ENCODE measurements around the gene SETD5. TPM values are rescaled to one million over a fixed set of nuclear protein-coding genes. Genes with fewer than 3 reads are reported as not detected.

SETD5 gene
- total RNA-seq, 1 donor from 2014 or later: 65.9 TPM

DNA sequence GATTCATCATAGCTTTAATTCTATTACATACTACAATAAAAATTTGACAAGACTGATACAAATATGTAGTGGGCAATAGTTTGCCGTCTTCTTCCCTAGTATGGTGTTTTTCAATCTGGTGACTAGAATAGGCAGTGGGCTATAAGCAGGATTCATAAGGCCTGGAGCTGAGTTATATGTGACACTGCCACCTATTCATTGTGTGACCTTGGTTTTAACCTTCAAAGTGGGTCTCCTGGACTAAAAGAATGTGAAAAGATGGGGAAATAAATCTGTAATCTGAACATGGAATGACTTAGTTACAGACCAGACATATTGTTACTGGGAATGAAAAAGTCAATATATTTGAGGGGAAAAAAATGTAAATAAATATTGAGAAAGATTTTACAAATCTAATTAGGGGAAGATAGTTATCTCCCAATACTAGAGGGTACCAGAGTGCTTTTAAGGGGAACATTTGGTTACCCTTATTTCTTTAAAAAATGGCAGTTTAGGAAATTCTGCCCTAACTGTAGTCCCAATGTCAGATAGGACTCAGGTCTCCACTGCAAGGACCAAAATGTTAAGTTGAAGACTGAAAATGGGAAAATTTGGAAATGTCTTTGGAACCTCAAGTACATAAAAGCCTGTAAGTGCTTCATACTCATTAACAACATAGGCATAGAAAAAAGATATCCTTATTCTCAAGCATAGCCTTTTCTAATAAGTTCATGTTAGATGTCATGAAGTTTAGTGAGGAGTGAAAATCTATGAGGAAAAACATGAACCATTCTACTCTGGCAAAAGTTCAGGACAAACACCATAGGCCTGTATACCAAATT, 10.7 kb upstream of the SETD5 start:
- no peak for DNase-seq (ENCODE audit: low spot score)
- intact Hi-C loops (cut with DNase I): no loop called here

DNA sequence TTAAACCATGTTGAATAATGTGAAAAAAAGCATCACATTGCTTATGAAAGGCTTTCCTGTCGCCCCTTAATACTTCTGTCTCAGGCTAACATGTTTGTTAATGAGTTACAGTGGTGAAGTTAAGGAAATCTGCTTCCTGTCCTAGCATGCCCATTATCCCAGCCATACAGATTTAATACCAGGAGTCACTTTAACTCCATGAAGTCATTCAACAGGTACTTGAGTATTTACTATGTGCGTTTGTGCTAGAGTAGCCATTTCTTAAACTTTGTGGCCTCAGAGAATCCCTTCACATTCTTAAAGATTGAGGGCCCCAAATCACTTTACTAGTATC, 10.1 kb upstream of the SETD5 start:
- DNase-seq (ENCODE audit: low spot score): no peak
- intact Hi-C loops (cut with DNase I): no loop called here

DNA sequence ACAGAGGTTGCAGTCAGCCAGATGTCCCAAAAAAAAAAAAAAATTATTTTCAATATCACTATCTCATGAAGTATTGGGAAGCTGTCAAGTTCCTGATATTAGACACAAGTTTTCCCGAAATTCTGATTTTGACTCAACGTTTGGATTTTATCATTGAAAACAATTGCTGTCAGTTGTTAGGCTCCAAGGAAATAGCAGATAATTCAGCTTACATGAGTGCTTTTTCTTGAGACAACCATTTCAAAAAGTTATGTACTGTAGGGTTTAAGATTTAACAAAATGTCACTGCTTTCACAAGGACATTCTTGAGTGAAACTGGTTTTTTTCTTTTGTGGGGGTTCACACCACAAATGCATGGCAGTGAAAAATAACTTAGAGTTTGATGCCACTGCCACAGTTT, 9.3 kb upstream of the SETD5 start:
- intact Hi-C loops (cut with DNase I): no loop called here
- DNase-seq (ENCODE audit: low spot score): no peak

DNA sequence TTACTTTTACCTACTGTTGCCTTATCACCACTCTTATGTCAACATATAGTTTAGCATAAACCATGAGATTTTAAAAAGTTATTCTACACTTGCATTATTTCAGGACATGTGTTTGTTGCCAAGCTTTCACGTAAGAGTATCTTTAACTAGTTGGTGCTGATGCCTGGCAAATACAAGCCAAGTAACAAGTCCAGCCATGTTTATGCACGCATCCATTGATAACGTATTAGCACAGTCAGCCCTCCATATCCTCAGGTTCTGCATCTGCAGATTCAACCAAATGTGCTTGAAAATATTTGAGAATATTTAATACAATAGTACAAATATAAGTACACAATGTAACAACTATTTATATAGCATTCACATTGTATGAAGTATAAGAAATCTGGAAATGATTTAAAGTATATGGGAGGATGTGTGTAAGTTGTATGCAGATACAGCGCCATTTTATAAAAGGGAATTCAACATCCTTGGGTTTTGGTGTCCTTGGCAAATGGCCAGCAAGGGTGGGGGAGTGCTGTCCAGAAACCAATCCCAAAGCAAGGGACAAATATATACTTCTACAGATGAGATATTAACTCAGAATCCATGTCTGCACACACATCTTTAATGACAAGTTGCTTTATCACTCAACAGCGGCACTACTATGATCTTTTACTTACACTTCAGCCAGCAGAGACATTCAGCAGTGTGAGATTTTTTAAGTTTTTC, 8.7 kb upstream of the SETD5 start:
- intact Hi-C loops (cut with DNase I): no loop called here
- no peak for DNase-seq (ENCODE audit: low spot score)

DNA sequence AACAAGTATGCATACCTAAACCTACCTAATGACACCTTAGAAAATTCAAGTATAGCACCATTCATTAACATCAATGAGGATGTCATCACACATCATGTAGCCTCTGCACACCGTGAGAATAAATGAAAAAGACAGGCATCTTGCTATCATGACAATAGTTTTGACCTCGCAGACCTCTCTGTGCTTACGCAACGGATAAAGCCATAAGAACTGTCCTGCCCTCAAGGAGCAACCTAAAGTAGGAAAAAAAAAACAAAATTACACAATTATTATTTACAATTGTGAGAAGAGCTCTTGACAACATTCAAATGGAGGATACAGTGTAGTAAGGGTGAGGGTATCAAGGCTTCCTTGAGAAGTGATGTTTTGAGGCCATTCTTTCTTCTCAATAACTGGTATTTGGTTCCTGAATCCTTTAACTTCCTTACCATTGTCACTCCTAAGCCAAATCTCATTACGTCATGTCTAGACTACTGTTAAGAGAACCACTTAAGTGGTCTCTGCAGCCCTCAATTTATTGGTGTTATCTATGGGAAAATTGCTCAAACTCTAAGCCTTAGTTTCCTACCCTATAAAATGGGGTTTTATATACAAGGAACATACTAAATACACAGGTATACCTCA, 7.0 kb upstream of the SETD5 start:
- no peak for DNase-seq (ENCODE audit: low spot score)
- intact Hi-C loops (cut with DNase I): no loop called here

DNA sequence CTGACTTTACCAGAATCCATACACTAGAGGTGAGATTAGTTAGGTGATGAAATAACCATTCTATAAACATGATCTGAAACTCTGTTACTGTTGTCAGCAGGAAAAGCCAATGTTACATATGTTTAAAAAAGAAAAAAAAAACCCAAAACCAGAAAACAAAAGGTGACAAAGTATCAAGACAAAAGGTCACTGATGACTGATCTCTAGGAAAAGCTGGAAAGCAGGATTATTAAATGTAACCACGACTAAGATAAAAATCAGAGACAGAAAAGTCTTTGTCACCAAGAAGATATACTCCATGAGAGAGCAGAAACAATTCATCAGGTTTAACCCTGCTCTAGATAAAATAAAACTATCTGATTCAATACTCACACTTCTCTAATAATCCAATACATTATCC, 5.4 kb upstream of the SETD5 start:
- intact Hi-C loops (cut with DNase I): no loop called here
- DNase-seq (ENCODE audit: low spot score): no peak

DNA sequence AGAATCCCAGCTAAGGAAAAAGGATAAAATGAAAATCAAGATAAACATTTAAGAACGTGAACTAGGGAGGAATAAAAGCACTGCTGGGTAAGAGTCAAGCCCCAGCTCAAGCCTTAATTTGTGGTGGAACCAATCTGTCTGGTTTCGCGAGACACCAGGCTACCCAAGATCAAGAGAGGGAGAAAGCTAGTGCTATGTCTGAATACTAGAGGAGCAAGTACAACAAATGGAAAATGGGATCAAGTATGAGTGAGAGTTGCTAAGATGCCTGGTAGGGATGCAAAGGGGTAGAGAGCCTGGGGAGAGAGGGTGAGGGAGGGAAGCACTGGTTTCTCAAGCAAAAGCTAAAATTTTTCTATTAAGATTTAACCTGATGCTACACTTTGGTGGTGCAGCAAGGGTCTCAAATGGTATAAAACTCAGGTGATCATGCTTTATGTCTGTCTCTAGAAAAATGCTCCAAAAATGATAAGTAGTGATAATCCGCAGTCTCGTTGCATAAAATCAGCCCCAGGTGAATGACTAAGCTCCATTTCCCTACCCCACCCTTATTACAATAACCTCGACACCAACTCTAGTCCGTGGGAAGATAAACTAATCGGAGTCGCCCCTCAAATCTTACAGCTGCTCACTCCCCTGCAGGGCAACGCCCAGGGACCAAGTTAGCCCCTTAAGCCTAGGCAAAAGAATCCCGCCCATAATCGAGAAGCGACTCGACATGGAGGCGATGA, 1.7 kb upstream of the SETD5 start:
- DNase-seq (ENCODE audit: low spot score): no peak
- intact Hi-C loops (cut with DNase I): loop anchor here (1.0 to 5.0 kb wide), 2 partner anchors 27 to 33 kb away; partner anchors contain the start of gene THUMPD3

DNA sequence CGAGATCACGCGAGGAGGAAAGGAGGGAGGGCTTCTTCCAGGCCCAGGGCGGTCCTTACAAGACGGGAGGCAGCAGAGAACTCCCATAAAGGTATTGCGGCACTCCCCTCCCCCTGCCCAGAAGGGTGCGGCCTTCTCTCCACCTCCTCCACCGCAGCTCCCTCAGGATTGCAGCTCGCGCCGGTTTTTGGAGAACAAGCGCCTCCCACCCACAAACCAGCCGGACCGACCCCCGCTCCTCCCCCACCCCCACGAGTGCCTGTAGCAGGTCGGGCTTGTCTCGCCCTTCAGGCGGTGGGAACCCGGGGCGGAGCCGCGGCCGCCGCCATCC, 1.1 kb upstream of the SETD5 start:
- peak; percentile 93 for DNase-seq (ENCODE audit: low spot score)
- intact Hi-C loops (cut with DNase I): loop anchor here (1.0 to 5.0 kb wide), 2 partner anchors 26 to 34 kb away; partner anchors contain the start of gene THUMPD3

DNA sequence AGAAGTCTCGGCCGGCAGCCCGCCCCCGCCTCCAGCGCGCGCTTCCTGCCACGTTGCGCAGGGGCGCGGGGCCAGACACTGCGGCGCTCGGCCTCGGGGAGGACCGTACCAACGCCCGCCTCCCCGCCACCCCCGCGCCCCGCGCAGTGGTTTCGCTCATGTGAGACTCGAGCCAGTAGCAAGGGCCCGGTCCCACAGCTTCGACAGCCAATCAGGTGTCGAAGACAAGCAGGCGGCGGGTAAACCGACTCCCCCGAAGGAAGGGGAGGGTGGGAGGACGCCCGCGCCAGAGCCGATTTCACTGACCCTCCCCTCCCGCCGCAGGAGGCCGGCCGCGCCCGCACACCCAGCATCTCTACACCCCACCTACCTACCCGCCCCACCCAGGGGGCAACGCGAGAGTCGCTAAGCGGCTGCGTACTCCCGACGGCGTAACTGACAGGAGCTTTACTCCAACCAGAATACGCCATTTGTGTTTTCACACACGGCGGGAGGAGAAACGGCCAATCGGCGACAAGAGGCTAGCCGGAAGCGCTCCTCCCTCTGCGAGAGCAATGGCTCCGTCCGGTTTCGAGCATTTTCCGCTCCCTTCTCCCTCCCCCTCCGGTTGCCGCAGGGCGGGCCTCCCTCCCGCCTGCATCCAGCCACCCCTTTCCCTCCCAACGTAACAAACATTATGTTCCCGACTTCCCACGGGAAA, 633 bp upstream of the SETD5 start:
- DNase-seq (ENCODE audit: low spot score): peak; percentile 99
- intact Hi-C loops (cut with DNase I): loop anchor here (1.0 to 5.0 kb wide), 2 partner anchors 26 to 34 kb away; partner anchors contain the start of gene THUMPD3

DNA sequence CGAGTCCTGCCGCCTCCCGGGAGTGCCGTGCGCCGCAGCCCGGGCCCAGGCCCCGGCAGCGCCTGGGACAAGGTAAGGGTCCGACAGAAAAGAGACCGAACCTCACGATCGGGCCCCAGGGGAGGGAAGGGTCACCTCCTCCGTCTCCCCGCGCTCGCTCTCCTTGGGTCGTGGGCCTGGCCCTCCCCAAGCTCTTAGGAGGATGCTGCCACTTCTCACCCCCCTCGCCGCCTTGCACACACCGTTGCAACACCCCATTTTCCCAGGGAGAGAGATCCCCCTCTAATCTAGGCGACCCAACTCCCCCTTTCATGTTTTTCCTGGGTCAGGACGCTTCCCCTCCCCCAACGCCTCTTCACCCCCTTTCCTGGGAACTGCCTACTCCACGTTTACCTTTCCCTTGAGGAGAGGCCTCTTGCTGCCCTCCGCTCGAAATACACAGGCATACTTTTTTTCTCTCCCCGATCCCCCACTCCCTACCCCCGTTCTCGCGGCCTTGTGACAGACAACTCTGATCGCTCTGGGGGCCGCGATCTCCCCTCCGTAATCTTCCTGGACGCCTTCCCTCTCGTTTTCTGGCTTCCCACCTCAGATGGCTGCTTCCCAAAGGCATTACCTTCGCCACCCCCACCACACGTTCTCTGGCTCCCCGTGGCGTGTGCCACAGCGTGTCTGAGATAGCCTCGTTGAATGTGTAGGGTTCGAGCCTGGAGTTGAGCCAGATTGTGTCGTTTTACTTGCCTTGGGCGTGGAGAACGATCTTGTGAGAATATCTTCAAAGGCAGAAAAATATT, 688 bp downstream of the SETD5 start:
- DNase-seq (ENCODE audit: low spot score): no peak
- intact Hi-C loops (cut with DNase I): loop anchor here (5.0 kb wide), 1 partner anchor 36 kb away; the partner anchor contains the start of gene THUMPD3

DNA sequence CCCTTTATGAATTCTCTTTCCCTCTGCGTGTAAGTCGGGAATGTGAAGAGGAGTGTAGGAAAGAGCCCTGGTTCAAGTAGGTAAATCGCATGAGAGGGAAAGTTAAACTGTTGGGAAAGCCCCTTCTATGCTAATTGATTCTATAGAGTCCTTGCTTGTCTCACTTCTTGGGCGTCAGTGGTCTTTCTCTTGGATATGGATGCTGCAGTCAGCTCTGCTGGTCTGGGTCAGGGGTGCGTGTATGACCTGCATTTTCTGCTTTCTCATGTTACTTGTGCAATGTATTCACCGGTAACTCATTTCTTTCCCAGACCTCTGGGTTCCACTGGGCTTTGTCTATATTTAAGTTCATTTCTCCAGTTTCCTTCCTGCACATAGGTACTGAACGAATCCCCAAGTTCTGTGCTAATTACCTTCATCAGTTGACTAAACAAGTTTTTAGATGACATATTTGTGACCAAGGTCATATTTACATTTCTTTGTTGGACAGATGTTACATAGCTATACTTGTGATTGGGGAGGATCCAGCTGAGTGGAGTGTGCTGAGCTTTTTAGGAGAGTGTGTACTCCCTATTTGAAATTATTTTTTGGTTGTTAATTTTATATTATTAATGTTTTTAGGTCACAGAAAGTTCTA, 1.4 kb downstream of the SETD5 start:
- no peak for DNase-seq (ENCODE audit: low spot score)
- intact Hi-C loops (cut with DNase I): loop anchor here (5.0 kb wide), 1 partner anchor 37 kb away; the partner anchor contains the start of gene THUMPD3

DNA sequence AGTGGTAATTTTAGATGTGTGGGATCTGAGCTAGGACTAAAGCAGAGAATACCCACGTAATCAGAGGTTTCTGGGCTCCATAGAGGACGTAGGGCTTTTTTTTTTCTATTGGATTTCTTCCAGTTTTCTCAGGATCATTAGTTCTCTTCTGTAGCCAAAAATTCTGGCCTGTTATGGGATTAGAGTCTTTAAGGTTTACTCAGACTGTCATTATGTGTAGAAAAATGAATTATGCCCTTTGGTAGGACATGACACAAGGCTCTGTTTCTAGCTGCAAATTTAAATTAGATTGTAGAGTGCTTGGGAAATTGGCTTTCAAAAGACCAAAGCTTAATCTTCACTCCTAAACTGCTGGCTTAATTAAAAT, 1.9 kb downstream of the SETD5 start:
- intact Hi-C loops (cut with DNase I): loop anchor here (5.0 kb wide), 1 partner anchor 37 kb away; the partner anchor contains the start of gene THUMPD3
- DNase-seq (ENCODE audit: low spot score): no peak

DNA sequence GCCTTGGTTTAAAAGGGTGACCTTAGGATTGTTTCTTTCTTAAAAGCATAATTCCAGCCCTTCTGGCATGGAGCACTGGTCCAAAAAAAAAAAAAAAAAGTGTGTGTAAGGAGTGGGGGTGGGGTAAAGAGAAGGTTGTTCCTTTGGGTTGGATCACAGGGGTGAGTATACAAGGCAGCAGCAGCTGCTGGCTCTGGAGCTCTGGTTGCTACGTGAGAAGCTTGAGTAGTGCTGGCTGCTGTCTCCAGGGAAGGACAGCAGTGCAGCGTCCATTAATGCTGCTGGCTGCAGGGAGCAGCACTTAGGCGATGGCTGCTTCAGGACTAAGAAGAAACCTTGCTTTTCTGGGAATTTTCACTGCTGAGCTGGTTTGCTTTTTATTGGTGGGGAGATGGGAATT, 2.3 kb downstream of the SETD5 start:
- peak; percentile 86 for DNase-seq (ENCODE audit: low spot score)
- intact Hi-C loops (cut with DNase I): loop anchor here (5.0 kb wide), 1 partner anchor 37 kb away; the partner anchor contains the start of gene THUMPD3

DNA sequence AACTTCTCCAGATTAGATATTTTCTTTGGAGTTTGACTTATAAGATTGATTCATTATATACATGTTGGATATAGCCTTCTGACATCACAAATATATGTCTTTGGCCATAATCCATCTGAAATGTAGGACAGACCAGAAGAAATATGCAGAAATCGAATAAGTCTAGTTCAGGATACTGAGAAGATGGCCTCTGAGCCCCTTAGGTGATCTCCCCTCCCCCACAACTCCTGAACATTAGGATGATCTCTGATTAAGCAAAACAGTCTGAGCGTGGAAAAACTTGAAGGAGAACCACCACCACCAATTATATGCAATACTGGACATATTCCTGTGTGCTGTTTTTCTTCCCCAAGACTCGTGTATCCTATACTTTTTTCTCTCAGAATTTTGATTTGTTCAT, 3.2 kb downstream of the SETD5 start:
- DNase-seq (ENCODE audit: low spot score): no peak
- intact Hi-C loops (cut with DNase I): no loop called here

DNA sequence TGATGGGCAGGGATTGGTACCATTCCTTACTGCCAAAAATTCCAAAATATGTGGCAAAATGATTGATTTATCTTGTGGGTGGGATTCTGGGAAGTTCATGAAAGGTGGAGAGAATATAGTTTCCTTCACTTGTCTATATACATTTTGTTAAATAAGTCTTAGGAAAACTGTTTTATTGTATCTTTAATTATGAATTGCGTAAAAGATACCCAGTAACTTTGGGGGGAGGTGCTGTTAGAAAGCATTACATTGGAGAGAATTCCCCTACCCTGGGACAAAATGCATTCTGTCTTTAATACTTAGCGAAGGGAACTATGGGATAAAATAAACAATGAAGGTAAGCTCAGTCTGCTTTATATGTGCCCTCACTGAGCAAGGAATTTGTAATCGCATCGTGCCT, 4.6 kb downstream of the SETD5 start:
- intact Hi-C loops (cut with DNase I): no loop called here
- no peak for DNase-seq (ENCODE audit: low spot score)

DNA sequence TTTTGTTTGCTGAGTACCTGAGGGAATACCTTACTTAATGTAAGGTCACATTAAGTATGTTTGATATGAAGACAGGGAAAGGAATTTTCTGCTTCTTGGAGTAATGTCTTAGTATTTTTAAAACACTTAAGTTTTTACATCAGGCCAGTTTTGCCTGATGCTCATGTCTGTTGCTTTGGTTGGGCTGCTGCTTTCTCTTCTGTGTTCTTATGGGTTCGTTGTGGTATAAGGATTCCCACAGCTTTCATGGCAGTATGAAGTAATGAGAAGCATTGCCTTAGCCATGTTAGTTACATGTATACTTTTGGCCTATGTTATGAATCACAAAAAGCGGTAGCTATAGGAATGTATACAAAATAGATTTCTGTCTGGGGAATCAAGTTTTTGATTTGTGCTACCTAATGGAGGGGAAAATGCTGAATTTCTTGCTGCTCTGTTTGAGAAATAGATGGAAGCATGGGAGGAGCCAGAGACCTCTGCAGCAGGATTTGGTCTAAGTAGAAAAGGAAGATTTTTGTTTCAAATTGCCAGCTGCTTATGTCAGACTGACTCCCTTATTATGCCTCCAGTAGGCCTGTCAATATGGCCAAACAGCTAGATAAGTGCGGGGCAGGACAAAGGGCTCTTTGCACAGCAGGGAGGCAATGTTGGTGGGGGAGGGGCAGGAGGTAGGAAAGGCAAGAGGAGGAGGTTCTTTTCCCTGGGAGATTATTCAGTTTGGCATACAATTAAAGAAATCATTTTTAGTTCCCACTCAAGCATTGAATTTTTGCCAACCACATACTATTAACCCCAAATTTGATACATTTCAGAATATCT, 5.2 kb downstream of the SETD5 start:
- DNase-seq (ENCODE audit: low spot score): no peak
- intact Hi-C loops (cut with DNase I): no loop called here

DNA sequence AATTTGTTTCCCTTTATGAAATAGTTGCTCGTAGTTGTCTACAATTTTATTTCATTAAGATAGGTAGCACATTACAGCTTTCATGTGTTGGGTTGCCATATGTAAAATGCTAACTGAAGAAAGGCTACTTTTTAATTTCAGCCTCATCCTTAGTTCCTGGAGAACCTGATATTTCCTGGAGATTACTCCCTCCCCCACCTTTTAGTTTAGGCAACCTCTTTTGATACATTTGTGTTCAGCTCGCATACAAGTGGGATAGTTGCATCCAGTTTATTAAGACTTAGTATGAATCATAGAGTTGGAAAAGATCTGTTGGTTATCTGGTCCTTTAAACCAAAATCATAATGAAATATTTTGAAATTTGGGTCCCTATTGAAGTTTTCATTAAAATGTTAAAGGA, 6.0 kb downstream of the SETD5 start:
- intact Hi-C loops (cut with DNase I): no loop called here
- DNase-seq (ENCODE audit: low spot score): no peak
